T-helper 1 cell (primary cell): ENCODE measurements around the gene PSMF1.
"Not testable (repeated sequence)": the region's sequence is repeated elsewhere in the genome, so short reads cannot be mapped to it uniquely, and the experiment has no call there.

Experiments used
- DNase-seq, 5 donors: peaks; one replicate each; pipeline ENCODE4 v3.0.0-alpha.2; 2012 to 2020

Gene PSMF1

GRCh38 chr20:1216527-1217427, 98.4 kb downstream of the PSMF1 start:
- not testable (repeated sequence) for DNase-seq
